NCI-H1105 treated with DMSO at 0.1 percent for 48 hours (cell line): ENCODE results near the gene EFCC1.
"Not testable (repeated sequence)": the region's sequence is repeated elsewhere in the genome, so short reads cannot be mapped to it uniquely, and the experiment has no call there.

Experiments used
- DNase-seq: peaks from one replicate; lab custom pipeline; 2025; lab: John Stamatoyannopoulos, UW

Gene EFCC1

DNA sequence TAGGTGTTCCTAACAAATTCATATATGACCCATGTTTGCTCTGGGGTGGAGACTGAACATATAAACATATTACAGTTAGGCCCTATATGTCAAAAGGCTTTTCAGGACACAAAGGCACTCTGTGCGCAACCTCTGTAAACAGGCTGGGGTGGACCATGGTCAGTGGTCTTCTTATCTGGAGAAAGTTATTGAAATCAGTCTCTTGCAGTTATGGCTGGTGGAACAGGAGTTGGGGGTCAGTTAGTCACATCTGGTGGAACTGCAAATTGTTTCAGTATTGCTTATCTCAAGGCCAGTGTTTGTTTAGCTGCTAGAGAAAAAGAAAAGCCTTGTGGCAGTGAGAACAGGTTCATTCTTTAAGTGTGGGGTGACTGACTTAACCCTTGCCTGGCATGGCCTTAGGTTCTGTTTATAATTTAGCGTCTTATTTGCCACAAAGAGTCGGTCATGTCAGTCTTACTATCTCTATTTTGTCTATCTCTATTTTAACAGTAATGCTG, 53.6 kb downstream of the EFCC1 start:
- no peak for DNase-seq

DNA sequence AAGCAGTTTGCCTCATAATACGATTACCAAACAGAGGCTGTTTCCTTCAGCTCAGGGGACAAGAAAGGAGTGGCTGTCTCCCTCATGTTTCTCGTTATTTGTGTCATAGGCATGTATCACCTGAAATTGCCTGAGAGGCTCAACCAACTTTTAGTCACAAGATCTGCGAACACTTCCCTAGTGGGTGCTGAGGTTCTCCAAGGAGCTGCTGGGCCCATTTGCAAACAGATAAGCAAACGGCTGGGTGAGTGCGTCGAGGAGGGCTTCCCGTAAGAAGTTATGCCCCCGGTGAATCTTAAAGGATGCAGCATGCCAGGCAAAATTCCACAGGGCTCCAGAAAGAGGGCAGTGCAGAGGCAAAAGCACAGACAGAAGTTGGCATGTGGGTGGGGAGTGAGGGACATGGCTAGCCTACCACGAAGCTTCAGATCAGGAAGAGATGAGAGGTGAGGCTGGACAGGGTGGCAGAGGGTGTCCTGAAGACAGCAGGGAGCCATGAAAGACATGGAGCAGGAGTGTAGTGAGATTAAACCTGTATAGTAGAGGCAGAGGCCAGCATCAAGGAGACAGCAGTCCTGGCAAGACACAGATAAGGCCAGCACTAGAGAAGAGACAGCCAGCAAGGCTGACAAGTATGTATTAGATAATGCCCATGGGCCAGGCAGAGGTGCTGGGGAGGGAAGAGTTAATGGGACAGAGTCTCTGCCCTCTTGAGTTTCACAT, 55.5 kb downstream of the EFCC1 start:
- DNase-seq, result no peak

DNA sequence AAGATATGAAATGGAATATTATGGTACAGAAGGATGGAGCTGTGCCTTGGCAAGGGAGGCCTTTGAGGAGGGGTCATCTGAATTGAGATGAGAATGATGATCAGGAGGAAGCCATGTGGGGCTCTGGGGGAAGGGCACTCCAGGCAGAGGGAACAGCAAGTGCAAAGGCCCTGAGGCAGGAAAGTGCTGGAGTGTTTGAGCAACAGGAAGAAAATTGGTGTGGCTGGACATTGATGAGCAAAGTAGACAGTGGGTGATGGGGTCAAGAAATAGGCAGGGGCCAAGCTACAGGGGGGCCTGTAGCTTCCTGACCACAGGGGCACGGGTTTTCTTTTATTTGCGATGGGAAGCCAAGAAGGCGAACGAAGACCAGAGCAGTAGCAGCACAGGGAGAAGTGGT, 56.1 kb downstream of the EFCC1 start:
- no peak for DNase-seq

DNA sequence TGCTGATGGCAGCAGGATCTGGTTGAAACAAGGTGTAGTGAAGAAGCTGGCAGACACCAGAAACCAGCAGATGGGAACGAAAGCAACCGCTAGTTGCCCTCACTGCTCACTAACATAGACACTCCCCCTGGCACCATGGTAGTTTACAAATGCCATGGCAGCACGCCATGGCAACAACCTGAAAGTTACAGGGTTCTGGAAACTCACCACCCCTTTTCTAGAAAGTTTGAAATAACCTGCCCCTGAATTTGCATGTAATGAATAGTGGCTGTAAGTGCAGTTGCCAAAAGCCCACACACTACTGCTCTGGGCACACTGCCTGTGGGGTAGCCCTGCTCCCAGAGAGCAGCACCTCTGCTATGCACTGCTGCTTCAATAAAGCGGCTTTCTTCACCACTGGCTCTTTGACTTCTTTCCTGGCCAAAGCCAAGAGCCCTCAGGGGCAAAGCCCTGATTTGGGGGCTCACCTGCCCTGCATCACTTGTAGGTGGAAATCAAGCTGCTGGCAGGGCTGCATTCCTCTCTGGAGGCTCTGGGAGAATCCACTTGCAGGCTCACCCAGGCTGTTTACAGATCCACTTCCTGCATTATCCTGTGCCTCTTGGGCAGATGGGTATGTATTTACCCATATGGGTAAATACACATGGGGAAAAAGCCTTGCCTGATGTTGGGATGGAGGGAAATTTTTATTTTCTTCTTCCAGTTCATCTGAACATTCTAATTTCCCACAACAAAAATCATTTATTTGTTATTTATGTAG, 57.5 kb downstream of the EFCC1 start:
- DNase-seq, result no peak

DNA sequence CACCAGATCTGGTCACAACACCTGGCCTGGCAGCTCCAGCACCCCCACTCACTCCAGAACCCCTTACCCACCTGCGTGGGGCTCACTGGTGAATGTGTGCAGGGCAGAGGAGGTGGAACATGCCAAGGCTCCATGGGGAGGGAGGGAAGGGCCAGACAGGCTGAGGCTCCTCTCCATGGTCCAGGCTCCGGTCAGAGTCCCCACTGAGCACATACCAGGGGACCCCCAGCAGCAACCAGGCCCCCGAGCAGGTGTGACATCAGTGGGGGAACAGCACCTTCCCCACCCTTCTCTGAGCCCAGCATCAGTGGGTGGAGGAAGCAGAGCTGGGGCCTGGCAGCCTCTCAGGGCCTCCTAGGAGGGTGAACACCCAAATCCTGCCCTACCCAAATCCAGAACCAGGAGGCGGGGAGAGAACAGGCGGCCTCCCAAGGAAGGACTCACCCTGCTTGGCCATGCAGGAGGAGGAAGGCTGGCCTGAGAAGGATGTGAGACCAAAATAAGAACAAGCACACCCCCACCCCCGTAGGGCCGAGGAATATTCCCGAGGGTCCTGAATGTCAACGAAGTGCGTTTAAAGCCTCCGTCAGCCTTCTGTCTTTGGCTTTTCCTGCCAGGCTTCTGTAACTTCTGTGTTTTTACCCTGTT, 58.3 kb downstream of the EFCC1 start:
- no peak for DNase-seq

DNA sequence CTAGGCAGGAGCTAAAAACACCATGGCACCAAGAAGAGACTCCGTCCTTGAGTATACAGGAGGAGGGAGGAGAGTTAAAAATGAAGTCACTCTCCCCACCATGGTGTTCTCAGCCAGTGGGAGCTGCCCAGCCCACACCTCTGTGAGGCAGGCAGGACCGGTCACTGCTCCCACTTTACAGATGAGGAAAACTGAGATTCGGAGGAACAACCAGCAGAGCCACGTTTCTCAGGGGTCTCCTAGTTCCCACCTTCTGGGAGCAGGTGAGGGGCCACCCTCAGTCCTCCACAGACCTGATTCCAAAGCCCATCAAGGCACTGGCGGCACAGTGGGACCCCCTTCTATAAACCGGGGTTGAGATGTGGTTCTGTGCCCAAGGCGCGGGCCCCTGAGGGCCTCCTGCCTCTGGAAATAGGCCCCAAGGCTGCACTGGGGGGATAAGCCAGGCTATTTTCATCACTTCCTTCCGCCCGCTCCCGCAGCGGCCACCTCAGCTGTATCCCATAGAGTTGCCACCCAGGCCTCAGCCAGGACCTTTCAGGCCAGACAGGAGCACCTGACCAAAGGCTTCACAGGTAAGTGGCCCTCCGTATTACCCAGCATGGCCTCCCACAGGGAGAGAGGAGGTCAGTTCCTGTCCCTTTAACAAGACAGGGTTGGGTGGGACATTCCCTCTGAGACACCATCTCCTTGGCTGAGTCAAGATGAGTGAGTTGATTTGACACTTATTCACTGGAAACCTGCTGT, 59.3 kb downstream of the EFCC1 start, which contains the start of gene GP9:
TSS of gene GP9 (plus strand) at position 504 of the 747 bp plus-strand sequence. CDS start 961 bp downstream, outside the sequence.
- no peak for DNase-seq

DNA sequence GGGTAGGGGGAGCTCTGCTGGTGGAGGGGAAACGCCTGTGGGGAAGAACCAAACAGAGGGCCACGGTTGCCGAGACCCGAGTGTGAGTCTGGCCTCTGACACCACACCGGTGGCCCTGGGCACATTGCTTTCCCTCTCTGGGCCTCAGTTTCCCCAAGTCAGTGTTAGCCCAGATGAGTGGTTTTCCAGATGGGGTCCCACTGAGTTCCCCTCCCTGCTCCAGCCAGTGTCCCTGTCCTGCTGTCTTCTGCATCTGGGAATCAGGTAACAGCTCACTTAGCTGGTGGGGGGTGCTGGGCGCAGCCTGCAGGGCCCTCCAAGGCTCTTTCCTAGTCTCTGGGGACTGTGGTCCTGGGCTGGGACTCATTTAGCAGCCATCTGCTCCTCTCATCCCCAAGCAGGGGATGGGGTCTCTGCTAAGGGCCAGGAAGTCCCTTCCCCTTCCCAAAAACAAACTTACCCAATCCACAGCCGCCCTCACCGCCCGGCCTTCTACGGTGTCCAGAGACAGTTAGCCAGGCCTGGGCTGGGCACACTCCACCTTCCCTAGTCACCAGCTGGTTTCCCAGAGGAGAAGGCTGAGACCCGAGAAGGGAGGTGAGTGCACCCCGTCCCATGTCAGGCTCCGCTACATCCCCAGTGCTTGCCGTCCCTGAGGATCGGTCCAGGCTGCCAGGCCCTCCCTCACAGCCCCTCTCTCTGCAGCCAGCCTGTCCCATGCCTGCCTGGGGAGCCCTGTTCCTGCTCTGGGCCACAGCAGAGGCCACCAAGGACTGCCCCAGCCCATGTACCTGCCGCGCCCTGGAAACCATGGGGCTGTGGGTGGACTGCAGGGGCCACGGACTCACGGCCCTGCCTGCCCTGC, 60.2 kb downstream of the EFCC1 start:
- DNase-seq, result no peak

DNA sequence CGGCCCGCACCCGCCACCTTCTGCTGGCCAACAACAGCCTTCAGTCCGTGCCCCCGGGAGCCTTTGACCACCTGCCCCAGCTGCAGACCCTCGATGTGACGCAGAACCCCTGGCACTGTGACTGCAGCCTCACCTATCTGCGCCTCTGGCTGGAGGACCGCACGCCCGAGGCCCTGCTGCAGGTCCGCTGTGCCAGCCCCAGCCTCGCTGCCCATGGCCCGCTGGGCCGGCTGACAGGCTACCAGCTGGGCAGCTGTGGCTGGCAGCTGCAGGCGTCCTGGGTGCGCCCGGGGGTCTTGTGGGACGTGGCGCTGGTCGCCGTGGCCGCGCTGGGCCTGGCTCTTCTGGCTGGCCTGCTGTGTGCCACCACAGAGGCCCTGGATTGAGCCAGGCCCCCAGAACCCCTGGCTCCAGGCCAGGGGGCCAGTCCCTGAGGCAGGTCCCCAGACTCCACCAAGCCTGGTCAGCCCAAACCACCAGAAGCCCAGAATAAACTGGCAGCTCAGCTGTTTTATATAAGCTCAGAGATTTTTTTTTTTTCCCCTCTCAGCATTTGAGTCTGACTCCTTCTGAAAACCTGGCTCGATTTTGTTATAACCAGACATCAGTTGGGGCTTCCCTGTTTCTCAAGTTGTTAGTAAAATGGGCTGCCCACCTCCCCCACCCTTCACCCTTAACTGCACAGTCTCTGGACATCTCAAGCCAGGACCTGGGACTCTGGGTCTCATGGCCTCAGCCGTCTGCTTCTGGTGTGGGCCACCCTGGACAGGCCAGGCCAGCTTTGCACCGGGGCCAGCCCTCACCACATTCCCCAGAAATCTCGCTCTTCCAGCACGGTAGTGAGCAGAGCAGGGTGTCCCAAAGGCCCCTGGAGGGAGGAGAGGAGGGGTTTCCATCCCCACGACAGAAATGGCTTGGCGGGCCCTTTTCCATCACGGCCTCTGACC, 61.1 kb downstream of the EFCC1 start:
- no peak for DNase-seq

DNA sequence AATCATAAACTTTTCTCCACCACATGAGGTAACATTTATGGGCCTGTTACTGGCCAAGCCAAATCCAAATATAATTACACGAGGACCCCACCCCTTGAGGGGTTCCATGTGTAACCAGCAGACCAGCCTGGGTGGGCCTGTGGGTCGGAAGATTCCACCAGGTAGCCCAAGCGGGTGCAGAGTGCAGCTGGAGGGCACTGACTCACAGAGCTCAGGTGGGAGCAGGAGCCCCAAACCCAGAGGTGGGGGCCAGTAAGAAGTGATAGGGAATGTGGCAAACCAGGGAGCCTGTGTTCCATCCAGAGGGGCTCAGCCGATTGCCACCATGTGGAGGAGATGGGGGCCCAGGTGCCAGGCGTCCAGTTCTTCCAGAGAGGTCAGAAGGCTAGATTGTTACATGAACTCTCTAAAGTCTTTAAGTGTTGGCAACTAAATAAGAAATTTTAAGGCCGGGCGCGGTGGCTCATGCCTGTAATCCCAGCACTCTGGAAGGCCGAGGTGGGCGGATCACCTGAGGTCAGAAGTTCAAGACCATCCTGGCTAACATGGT, 62.1 kb downstream of the EFCC1 start:
- no peak for DNase-seq

DNA sequence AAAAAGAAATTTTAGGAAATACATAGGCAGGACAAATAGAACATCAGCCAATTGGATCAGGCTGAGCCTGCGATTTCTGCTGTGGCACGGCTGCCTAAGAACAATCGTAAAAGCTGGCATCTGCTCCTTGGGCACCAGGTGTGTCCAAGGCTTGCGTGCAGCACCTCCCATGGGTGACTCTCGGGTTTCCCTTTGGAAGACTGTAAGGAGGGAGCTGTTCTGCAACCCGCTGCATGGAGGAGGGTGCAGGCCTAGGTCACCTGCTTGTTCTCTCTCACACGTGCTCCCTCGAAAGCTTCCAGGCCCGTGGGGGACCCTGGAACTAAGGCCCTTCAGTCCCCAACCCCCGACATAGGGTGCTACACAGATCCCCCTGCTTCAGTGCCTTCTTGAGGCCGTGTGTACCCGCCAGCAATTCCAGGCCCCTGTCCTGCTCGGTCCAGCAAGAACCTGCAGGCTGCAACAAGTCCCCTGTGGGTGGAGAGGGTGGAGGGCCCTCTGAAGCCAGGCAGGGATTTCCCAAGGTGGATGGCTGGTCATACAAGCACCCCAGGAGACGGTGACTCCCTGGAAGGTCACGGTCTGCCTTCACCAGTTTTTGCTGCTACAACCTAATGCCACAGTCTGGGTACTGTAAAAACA, 62.9 kb downstream of the EFCC1 start:
- DNase-seq, result no peak

DNA sequence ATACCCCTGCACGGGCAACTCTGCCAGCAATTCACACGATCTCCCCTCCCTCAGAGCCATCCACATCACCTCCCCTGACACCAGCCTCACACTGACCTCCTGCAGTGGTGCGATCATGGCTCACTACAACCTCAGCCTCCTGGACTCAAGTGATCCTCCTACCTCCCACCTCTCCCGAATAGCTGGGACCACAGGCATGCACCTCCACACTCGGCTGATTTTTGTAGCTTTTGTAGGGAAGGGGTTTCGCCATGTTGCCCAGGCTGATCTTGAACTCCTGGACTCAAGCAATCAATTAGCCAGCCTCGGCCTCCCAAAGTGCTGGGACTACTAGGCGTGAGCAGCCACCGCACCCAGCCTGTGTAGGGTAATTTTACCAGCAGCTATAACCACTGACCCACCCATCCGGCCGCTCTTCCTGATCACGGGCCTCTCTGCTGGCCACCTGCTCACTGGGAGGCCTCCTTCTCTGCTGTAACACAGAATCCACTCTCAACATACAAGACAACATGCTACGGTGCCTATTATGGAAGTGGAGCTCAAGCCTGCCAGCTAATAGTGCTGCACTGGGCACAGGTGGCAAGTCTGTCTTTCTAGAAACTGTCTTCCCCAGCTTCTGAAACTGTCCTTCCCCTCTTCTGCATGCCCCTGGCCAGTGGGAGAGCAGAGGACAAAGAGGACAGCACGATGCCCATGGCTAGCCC, 64.1 kb downstream of the EFCC1 start:
- DNase-seq, result no peak

DNA sequence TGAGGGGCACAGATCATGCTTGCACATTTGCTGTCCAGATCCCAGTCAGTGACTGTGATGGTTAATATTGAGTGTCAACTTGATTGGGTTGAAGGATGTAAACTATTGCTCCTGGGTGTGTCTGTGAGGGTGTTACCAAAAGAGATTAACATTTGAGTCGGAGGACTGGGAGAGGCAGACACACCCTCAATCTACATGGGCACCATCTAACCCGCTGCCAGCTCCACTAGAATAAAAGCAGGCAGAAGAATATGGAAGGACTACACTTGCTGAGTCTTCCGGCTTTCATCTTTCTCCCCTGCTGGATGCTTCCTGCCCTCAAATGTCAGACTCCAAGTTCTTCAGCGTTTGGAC, 64.6 kb downstream of the EFCC1 start:
- DNase-seq, result no peak

DNA sequence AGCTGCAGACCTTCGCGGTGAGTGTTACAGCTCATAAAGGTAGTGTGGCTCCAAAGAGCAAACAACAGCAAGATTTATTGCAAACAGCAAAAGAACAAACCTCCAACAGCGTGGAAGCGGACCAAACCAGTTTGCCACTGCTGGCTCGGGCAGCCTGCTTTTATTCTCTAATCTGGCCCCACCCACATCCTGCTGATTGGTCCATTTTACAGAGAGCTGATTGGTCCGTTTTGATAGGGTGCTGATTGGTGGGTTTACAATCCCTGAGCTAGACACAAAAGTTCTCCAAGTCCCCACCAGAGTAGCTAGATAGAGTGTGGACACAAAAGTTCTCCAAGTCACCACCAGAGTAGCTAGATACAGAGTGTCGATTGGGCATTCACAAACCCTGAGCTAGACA, 66.6 kb downstream of the EFCC1 start:
- DNase-seq, result not testable (repeated sequence)

DNA sequence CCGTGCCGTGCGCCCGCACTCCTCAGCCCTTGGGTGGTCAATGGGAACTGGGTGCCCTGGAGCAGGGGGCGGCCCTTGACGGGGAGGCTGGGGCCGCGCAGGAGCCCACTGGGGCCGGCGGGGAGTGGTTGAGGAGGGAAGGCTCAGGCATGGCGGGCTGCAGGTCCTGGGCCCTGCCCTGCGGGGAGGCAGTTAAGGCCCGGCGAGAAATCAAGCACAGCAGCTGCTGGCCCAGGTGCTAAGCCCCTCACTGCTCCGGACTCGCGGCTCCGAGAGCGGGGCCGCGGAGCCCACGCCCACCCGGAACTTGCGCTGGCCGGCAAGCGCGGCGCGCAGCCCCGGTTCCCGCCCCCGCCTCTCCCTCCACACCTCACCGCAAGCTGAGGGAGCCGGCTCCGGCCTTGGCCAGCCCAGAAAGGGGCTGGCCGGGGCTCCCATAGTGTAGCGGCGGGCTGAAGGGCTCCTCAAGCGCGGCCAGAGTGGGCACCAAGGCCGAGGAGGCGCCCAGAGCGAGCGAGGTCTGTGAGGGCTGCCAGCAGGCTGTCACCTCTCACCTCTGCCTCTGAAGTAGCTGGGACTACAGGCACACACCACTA, 67.3 kb downstream of the EFCC1 start:
- DNase-seq, result no peak

DNA sequence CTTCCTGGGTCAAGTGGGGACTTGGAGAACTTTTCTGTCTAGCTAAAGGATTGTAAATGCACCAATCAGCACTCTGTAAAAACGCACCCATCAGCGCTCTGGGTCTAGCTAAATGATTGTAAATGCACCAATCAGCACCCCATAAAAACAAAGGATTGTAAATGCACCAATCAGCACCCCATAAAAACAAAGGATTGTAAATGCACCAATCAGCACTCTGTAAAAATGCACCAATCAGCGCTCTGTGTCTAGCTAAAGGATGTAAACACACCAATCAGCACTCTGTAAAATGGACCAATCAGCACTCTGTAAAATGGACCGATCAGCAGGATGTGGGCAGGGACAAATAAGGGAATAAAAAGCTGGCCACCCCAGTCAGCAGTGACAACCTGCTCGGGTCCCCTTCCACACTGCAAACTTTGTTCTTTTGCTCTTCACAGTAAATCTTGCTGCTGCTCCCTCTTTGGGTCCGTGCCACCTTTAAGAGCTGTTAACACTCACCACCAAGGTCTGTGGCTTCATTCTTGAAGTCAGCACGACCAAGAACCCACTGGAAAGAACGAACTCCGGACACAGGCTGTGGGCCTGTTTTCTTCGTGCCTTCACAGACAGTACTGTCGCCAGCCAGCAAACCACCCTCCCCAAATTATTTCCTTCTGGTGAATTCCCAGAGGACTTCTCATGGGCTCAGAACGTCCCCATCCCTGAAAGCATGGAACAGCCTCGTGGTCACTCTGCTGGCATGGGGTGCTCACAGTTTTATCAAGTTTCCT, 68.4 kb downstream of the EFCC1 start:
- DNase-seq, result not testable (repeated sequence)

DNA sequence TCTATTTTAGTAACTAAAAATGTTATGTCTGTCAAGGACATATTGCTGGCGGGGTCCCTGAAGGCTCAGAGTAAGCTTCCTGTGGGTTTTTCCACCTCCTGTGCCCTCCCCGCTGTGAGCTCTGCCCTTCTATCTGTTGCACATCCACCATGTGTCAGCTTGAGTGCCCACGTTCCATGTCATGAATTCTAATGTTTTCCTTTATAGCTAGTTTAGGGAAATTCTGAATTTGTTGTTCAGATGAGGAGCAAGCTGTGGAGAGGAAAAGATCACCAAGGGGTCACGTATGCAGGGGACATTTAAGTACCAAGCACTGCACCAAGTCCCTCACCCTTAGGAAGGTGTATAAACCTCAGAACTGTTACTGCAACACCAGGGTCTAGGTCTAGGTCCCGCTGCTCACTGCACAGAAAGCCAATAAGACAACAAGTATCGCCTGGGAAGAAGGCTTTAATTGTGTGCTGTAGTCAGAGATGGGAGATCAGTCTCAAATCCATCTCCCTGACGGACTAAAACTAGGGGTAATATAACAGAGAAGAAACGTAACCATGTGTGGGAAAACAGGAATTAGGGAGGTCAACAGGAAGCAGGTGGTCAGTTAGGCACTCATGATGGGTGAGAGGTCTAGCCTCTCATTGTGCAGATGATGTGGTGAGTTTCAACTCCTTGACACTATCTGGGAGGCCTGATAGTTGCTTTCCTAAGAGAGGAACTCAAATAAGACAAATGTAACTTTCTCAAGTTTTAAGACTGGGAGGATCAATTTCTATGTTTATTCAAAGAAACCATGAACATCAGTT, 69.2 kb downstream of the EFCC1 start:
- DNase-seq, result no peak

DNA sequence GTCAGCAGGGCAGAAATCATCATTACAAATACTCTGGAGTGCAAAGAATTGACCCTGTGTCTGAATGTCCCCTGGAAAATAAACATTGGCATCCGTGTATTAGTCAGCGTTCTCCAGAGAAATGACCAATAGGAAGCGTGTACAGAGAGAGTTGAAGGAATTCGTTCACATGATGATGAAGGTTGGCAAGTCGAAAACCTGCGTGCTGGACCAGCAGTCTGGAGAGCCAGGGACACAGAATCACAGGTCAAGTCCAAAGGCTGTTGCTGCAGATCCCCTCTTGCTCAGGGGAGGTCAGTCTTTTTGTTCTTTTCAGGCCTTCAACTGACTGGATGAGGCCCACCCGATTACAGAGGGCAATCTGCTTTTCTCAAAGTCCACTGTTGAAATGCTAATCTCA, 76.1 kb downstream of the EFCC1 start:
- no peak for DNase-seq
